OCI-LY7 (cell line): ENCODE measurements around the gene QSOX1.

Experiments used
- EZH2phosphoT487 ChIP-seq: fragments of 200-600 bp; sonication (generic); IDR thresholded peaks from 2 replicates; pipeline ENCODE4 v1.6.1; 2018; ENCODE audit warnings: low read depth, borderline replicate concordance, mild to moderate bottlenecking, mixed run types, antibody characterized with exemption, low read length, moderate library complexity, mixed read lengths
- TF ChIP-seq, protein P1 (sequence below): fragments of 200-600 bp; sonication (generic); conservative IDR thresholded peaks from 2 replicates; pipeline ENCODE4 v1.5.1; 2014; ENCODE audit warnings: mild to moderate bottlenecking, antibody characterized with exemption, low read length, moderate library complexity, mixed read lengths

DNA sequence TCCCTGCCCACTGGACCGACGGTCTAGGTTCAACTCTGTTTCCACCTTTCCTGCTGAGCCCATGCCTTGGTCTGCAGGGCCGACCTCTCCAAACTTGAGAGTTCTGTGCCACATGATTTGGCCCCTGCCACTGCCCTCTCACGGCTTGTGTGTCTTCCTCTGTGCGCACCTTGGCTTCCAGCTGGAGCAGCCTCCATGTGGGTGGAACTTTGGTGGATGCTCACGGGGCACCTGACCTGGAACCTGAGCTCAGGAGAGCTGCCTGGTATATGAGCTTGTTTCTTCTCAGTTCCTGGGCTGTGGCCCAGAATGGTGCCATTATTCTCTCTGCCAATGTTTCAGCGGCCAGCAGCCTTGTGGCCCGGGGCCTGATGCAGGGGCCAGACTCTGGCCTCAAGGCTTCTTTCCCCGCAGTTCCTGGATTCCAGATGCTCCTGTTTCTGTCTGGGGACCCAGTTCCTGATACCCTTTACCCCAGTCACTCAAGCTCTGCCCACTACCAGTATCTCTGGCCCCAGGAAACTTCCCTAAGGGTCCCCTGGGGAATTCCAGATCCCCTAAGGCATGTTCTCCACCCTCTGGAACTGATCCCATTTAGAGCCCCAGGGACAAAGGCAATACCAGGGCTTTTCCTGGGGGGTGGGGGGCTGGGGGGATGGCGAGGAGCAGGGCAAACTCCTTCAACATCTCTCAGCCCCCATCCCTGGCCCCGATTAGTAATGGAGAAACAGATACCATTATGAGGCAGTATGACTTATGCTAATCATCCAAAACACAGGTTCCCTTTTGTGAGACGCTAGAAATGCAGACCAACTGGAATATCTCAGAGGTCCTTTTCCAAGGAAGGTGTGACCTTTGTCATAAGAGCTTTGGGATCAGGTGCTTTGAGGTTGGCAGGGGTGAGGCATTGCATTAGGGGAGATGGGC is 11.1 kb downstream of the QSOX1 start:
- no peak for TF ChIP-seq EZH2phosphoT487
- TF ChIP-seq, protein P1, sequence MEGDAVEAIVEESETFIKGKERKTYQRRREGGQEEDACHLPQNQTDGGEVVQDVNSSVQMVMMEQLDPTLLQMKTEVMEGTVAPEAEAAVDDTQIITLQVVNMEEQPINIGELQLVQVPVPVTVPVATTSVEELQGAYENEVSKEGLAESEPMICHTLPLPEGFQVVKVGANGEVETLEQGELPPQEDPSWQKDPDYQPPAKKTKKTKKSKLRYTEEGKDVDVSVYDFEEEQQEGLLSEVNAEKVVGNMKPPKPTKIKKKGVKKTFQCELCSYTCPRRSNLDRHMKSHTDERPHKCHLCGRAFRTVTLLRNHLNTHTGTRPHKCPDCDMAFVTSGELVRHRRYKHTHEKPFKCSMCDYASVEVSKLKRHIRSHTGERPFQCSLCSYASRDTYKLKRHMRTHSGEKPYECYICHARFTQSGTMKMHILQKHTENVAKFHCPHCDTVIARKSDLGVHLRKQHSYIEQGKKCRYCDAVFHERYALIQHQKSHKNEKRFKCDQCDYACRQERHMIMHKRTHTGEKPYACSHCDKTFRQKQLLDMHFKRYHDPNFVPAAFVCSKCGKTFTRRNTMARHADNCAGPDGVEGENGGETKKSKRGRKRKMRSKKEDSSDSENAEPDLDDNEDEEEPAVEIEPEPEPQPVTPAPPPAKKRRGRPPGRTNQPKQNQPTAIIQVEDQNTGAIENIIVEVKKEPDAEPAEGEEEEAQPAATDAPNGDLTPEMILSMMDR: no peak
